Measurements from ENCODE around the gene CSK.
"Not testable (repeated sequence)": the region's sequence is repeated elsewhere in the genome, so short reads cannot be mapped to it uniquely, and the experiment has no call there.

Gene CSK

GRCh38 chr15:74773329-74773728 lies 8.6 kb upstream of the CSK start:
- DNase-seq, result no peak

- DNase-seq, result no peak
These were observed 8.1 kb upstream of the CSK start for GRCh38 chr15:74773731-74774252.

- DNase-seq, result no peak
These were observed 6.7 kb upstream of the CSK start for GRCh38 chr15:74775132-74775562.

GRCh38 chr15:74775894-74776293 lies 6.0 kb upstream of the CSK start:
- no peak for DNase-seq

- DNase-seq, result peak; percentile 59
These were observed 4.8 kb upstream of the CSK start for GRCh38 chr15:74776821-74777768.

DNA sequence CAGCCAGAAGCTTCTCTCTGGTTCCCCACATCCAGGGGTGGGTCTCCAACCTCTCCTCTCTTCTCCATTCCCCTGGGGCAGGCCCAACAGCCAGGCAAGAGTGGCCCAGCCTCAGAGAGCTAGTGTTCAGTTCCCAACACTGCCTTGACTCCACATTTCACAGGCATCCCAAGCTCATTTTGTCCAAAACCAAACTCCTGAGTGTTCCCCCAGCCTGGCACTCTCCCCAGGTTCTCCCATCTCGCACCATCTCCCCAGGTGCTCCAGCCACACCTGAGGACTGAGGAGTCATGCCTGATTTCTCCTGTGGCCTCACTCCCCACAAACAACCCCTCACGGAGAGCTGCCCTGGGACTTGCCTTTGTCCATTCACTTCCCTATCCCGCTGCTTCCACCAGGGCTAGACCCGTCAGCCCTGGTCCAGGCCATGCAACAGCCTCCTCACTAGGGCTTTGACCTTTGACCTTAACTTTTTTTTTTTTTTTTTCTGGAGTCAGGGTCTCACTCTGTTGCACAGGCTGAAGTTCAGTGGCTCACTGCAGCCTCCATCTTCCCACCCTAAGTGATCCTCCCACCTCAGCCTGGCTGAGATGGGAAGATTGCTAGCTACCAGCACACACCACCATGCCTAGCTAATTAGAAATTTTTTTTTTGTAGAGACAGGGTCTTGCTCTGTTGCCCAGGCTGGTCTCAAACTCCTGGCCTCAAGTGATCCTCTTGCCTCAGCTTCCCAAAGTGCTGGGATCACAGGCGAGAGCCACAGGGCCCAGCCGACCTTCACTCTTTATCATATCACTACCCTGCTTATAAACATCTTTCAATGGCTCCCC lies 3.9 kb upstream of the CSK start:
- no peak for DNase-seq

- DNase-seq, result no peak
These were observed 3.3 kb upstream of the CSK start for GRCh38 chr15:74778599-74778970.

DNA sequence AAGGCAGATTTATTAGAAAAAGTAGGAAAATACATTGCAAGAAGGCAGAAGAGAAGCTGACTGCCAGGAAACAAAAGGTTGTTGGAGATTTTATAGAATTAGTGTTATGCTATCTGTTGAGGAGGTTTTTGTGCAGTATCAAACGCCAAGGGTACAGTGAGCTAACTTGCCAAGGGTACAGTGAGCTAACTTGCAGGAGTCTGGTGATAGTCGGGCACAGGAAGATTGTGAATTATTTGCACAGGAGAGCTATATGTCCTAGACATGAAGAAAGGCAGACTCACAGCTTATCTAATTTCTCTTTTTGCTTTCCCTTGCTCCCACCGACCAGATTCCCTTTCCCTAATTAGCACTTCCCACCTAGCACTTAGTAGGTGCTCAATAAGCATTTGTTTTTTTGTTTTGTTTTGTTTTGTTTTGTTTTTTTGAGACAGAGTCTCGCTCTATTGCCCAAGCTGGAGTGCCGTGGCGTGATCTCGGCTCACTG lies 2.7 kb upstream of the CSK start:
- DNase-seq, result no peak

GRCh38 chr15:74780523-74781430 lies 1.1 kb upstream of the CSK start:
- no peak for DNase-seq

DNA sequence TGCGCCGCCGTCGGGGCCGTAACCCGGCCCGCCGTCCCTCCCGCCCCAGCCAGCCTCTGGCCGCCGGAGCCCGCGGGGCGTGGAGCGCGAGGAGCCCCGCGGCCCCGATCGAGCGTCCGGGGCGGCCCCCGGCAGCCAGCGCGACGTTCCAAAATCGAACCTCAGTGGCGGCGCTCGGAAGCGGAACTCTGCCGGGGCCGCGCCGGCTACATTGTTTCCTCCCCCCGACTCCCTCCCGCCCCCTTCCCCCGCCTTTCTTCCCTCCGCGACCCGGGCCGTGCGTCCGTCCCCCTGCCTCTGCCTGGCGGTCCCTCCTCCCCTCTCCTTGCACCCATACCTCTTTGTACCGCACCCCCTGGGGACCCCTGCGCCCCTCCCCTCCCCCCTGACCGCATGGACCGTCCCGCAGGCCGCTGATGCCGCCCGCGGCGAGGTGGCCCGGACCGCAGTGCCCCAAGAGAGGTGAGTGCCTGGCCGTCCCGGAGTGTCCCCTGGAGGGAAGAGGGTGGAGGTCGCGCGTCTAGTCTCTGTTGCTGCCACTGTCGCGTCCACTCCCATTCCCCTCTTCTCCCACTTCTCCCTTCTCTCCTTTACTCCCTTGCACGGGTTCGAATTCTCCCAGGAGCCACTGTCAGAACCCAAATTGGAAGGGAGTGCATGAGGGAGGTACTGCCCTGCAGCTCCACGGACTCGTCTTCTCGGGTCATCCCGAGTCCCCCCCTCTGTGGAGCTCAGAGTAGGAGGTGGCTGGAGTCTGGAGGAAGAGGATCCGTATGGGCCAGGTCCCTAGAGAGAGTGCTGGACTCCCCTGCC lies 585 bp downstream of the CSK start:
- DNase-seq, result no peak

DNA sequence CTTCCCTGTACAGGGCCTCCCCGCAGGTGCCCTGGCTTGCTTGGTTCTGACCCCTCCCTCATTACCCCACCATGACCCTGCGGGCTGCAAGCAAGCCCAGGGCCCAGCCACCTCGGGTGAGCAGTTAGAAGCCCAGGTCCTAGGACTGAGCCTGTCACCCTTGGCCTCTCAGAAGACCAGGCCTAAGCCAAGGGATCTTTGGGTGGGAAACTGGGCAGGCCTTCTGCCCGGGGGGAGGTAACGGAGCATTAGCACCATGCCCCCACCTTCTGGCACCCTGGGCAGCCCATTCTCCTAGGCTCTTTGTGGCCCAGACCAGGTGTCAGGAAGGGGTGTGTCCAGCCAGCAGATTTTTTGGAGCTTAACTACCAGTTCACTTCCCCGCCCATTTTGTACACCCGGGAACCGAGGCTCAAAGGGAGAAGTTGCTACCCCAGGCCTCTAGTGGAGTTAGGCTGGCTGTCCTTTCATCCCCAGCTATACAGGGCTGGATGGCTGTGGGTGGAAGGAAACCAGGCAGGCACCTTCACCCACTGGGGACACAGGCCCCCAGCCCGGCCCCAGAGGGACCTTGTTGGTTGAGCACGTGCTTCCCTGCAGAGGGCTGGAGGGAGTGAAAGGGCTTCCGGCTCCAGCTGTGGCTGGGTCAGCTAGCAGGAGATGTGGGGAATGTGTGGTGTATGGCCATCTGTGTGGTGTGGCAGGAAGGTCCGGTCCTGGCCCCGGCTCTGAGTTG lies 1.4 kb downstream of the CSK start:
- DNase-seq, result no peak

GRCh38 chr15:74783808-74784175 lies 1.9 kb downstream of the CSK start:
- DNase-seq, result no peak

DNA sequence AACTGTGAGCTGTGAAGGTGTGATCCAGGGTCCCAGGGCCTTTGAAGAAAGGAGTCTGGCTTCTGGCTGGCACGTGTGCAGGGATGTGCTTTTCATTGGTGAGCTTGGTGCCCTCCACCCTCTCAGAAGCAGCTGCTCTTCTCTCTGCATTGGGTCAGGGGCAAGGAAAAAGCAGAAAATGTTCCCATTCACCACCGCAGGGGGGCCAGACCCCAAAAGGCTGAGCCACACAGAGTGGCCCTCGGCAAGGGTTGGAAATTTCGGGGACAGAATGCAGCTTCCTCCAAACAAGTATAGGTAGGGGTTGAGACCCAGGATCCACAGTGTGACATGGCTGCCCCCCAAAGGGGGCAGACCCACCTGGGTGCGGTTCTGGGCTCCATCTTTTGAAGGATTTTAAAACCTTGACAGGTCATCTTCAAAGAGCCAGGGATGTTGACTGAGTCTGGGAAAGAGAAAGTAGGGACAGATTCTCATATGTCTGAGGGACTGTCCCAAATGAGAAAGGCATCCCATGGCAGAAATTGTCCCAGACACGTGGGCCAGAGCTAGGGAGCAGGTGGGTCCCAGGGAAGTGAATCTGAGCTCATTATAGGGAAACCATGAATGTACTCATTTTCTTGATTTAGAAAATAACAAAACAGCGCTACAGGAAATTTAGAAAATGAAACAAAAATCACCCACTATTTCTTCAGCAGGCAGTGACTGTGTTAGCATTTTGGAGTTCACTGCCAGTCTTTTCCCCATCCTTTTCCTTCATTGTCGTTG lies 2.7 kb downstream of the CSK start:
- DNase-seq, result no peak

- DNase-seq, result no peak
These were observed 3.5 kb downstream of the CSK start for GRCh38 chr15:74785194-74786032.

GRCh38 chr15:74786081-74786480 lies 4.2 kb downstream of the CSK start:
- DNase-seq, result not testable (repeated sequence)

- DNase-seq, result no peak
These were observed 4.8 kb downstream of the CSK start for GRCh38 chr15:74786551-74787165.

DNA sequence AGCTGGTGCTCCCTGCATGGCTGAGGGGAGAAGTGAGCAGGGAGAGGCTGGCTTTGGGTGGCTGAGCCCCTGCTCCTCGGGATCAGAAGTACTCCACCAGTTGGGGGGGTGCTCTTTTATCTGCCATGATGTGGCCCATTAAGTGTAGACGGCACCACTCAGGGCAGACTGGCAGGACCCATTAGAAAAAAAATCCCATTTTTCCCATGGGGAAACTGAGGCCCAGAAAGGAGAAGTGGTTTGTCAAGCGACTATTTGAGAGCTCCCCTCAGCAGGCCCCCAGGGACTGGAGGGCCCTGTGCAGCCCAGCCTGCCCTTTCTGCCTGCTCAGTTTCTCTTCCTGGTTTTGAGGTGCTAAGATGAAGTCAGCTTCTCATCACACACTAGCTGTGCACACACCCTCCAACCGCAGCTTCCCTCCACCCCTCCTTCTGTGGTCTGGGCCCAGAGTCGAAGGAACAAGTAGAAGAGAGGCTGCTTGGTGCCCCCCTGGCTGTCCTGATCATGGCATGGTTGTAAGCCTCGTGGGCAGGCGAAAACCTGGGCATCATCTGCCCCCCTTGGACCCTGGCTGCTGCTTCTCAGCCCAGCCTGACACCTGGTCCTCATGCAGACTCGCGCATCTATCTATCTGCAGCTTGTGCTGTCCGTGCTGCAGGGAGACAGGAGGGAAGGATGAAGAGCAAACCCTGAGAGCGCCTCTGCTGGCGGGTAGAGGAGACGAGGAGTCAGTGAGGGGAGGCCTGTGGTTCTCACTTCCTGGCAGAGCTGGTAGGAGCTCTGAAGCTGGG lies 5.6 kb downstream of the CSK start:
- peak; percentile 85 for DNase-seq

All from activated T-cell treated with anti-CD3 and anti-CD28 coated beads, Interleukin-2, amount 50 U/mL, for 1 hour (primary cell).